ENCODE data around the gene NR1I2.

GRCh38 chr3:119767936-119768601 is 13.8 kb upstream of the NR1I2 start:
- TF ChIP-seq CTCF (IDR thresholded peaks at IDR 0.05 in 2 of 3, conservative IDR thresholded peaks at IDR 0.05 in 1 of 3; ENCODE audit: borderline replicate concordance in 1 of 3, insufficient read depth in 1 of 3, low read depth in 2 of 3, low read length in 2 of 3) (no peak), SP1 (IDR thresholded peaks at IDR 0.05; ENCODE audit: low read depth) (no peak), MAX (IDR thresholded peaks at IDR 0.05) (no peak), EZH2 (IDR thresholded peaks at IDR 0.05) (no peak), REST (IDR thresholded peaks at IDR 0.05; ENCODE audit: low read depth) (no peak), CEBPB (IDR thresholded peaks at IDR 0.05; ENCODE audit: low read depth) (no peak), CBX3 (IDR thresholded peaks at IDR 0.05; ENCODE audit: low read depth) (no peak), EZH2phosphoT487 (IDR thresholded peaks at IDR 0.05; ENCODE audit: borderline replicate concordance) (no peak), ATF3 (IDR thresholded peaks at IDR 0.05) (no peak), YY1 (IDR thresholded peaks at IDR 0.05; ENCODE audit: extremely low read depth, insufficient replicate concordance, low read depth, low read length) (no peak), POLR2AphosphoS5 (IDR thresholded peaks at IDR 0.05; ENCODE audit: low read depth, low read length) (no peak), POLR2A (IDR thresholded peaks at IDR 0.05; ENCODE audit: borderline replicate concordance, extremely low read depth, insufficient read depth, insufficient read length) (no peak), RAD21 (IDR thresholded peaks at IDR 0.05; ENCODE audit: low read depth) (no peak), EGR1 (IDR thresholded peaks at IDR 0.05; ENCODE audit: low read depth) (no peak)

All from HCT116 (cell line).